GM19025 (cell line): ENCODE data around the gene GARNL3.

Experiments used
- ATAC-seq: cut with Tn5 transposase; IDR thresholded peaks from one replicate; pipeline ENCODE4 v1.9.1; 2021; ENCODE audit warnings: mild to moderate bottlenecking, low read depth, moderate library complexity; ENCODE audit not compliant: unreplicated experiment

The GARNL3 gene

GRCh38 chr9:127423934-127424675 is 159.5 kb downstream of the GARNL3 start, which contains the start of gene ZNF79:
Gene ZNF79, plus strand, starts transcription at chr9:127424382. Its CDS starts 406 bp downstream, at chr9:127424788.
- ATAC-seq = peak; percentile 80

- no peak for ATAC-seq
Measured at GRCh38 chr9:127424676-127424999, 160.1 kb downstream of the GARNL3 start.

- ATAC-seq = no peak
Measured at GRCh38 chr9:127426756-127427155, 162.2 kb downstream of the GARNL3 start.

GRCh38 chr9:127428348-127428747 is 163.8 kb downstream of the GARNL3 start:
- ATAC-seq = no peak

GRCh38 chr9:127430415-127430814 is 165.8 kb downstream of the GARNL3 start:
- ATAC-seq = no peak

GRCh38 chr9:127437497-127438264 is 173.1 kb downstream of the GARNL3 start:
- ATAC-seq = no peak

- ATAC-seq = no peak
Measured at GRCh38 chr9:127438394-127438793, 173.8 kb downstream of the GARNL3 start.
